ENCODE results near the gene AADAT.
"Not testable (repeated sequence)": the region's sequence is repeated elsewhere in the genome, so short reads cannot be mapped to it uniquely, and the experiment has no call there.

Gene AADAT

GRCh38 chr4:170071196-170071595 is 18.6 kb downstream of the AADAT start:
- DNase-seq (ENCODE audit: insufficient read length, low spot score): no peak
- TF ChIP-seq POU2F2 (IDR thresholded peaks at IDR 0.05; ENCODE audit: low read depth, low read length): no peak
- no peak for TF ChIP-seq PAX5 (IDR thresholded peaks at IDR 0.05; ENCODE audit: insufficient read depth, low read length, severe bottlenecking)
- no peak for TF ChIP-seq TAF1 (IDR thresholded peaks at IDR 0.05; ENCODE audit: low read depth, low read length)
- no peak for TF ChIP-seq SPI1 (IDR thresholded peaks at IDR 0.05; ENCODE audit: low read depth, low read length)
- TF ChIP-seq POLR2A (IDR thresholded peaks at IDR 0.05; ENCODE audit: low read depth, low read length): no peak
- no peak for TF ChIP-seq POLR2AphosphoS5 (IDR thresholded peaks at IDR 0.05; ENCODE audit: low read depth, low read length)
- FAIRE-seq: no peak

- TF ChIP-seq POU2F2 (IDR thresholded peaks at IDR 0.05; ENCODE audit: low read depth, low read length) (no peak), TAF1 (IDR thresholded peaks at IDR 0.05; ENCODE audit: low read depth, low read length) (no peak), POLR2AphosphoS5 (IDR thresholded peaks at IDR 0.05; ENCODE audit: low read depth, low read length) (no peak), POLR2A (IDR thresholded peaks at IDR 0.05; ENCODE audit: low read depth, low read length) (no peak), SPI1 (IDR thresholded peaks at IDR 0.05; ENCODE audit: low read depth, low read length) (no peak), PAX5 (IDR thresholded peaks at IDR 0.05; ENCODE audit: insufficient read depth, low read length, severe bottlenecking) (no peak)
- DNase-seq (ENCODE audit: insufficient read length, low spot score) (no peak), FAIRE-seq (no peak)
These were observed 21.2 kb downstream of the AADAT start for GRCh38 chr4:170068438-170069128.

- DNase-seq (ENCODE audit: insufficient read length, low spot score): no peak
- FAIRE-seq: no peak
These were observed 30.3 kb downstream of the AADAT start for GRCh38 chr4:170059421-170059820.

GRCh38 chr4:170058826-170059225 is 30.9 kb downstream of the AADAT start:
- DNase-seq (ENCODE audit: insufficient read length, low spot score) (no peak), FAIRE-seq (no peak)
- no peak for TF ChIP-seq PAX5 (IDR thresholded peaks at IDR 0.05; ENCODE audit: insufficient read depth, low read length, severe bottlenecking)
- no peak for TF ChIP-seq TAF1 (IDR thresholded peaks at IDR 0.05; ENCODE audit: low read depth, low read length)
- no peak for TF ChIP-seq POU2F2 (IDR thresholded peaks at IDR 0.05; ENCODE audit: low read depth, low read length)
- TF ChIP-seq POLR2AphosphoS5 (IDR thresholded peaks at IDR 0.05; ENCODE audit: low read depth, low read length): no peak
- TF ChIP-seq POLR2A (IDR thresholded peaks at IDR 0.05; ENCODE audit: low read depth, low read length): no peak

More at GRCh38 chr4:170059421-170059820, 30.3 kb downstream of the AADAT start:
- TF ChIP-seq POLR2A (IDR thresholded peaks at IDR 0.05; ENCODE audit: low read depth, low read length) (no peak), PAX5 (IDR thresholded peaks at IDR 0.05; ENCODE audit: insufficient read depth, low read length, severe bottlenecking) (no peak), POLR2AphosphoS5 (IDR thresholded peaks at IDR 0.05; ENCODE audit: low read depth, low read length) (no peak), SPI1 (IDR thresholded peaks at IDR 0.05; ENCODE audit: low read depth, low read length) (no peak), TAF1 (IDR thresholded peaks at IDR 0.05; ENCODE audit: low read depth, low read length) (no peak), POU2F2 (IDR thresholded peaks at IDR 0.05; ENCODE audit: low read depth, low read length) (no peak)

GRCh38 chr4:170057866-170058265 is 31.9 kb downstream of the AADAT start:
- DNase-seq (ENCODE audit: insufficient read length, low spot score): no peak

DNA sequence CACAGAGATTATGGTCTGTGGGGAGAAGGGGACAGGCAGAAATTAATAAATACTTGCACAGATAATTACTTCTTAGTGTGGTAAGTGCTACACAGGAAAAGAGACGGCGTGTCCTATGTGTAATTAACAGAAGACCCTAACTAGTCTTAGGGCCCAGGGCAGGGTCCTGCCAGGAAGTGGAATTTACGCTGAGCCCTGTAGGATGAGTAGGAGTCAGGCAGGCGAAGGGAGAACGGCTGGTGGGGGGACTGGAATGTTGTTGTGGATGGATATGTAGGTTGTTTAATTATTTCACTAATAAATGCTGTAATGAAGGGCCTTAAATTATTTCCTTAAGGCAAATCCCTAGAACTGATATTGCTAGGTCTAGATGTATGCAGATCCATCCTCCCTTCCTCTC is 36.8 kb downstream of the AADAT start:
- TF ChIP-seq POLR2A (IDR thresholded peaks at IDR 0.05; ENCODE audit: low read depth, low read length): no peak
- no peak for TF ChIP-seq TAF1 (IDR thresholded peaks at IDR 0.05; ENCODE audit: low read depth, low read length)
- no peak for TF ChIP-seq POU2F2 (IDR thresholded peaks at IDR 0.05; ENCODE audit: low read depth, low read length)
- TF ChIP-seq PAX5 (IDR thresholded peaks at IDR 0.05; ENCODE audit: insufficient read depth, low read length, severe bottlenecking): no peak
- no peak for TF ChIP-seq POLR2AphosphoS5 (IDR thresholded peaks at IDR 0.05; ENCODE audit: low read depth, low read length)
- TF ChIP-seq SPI1 (IDR thresholded peaks at IDR 0.05; ENCODE audit: low read depth, low read length): no peak
- DNase-seq (ENCODE audit: insufficient read length, low spot score) (no peak), FAIRE-seq (no peak)

More at GRCh38 chr4:170057866-170058265, 31.9 kb downstream of the AADAT start:
- no peak for TF ChIP-seq POLR2A (IDR thresholded peaks at IDR 0.05; ENCODE audit: low read depth, low read length)
- TF ChIP-seq TAF1 (IDR thresholded peaks at IDR 0.05; ENCODE audit: low read depth, low read length): no peak
- FAIRE-seq: no peak

GRCh38 chr4:170051402-170051801 is 38.4 kb downstream of the AADAT start:
- no peak for DNase-seq (ENCODE audit: insufficient read length, low spot score)
- TF ChIP-seq TAF1 (IDR thresholded peaks at IDR 0.05; ENCODE audit: low read depth, low read length) (no peak), POU2F2 (IDR thresholded peaks at IDR 0.05; ENCODE audit: low read depth, low read length) (no peak), SPI1 (IDR thresholded peaks at IDR 0.05; ENCODE audit: low read depth, low read length) (no peak), POLR2AphosphoS5 (IDR thresholded peaks at IDR 0.05; ENCODE audit: low read depth, low read length) (no peak), PAX5 (IDR thresholded peaks at IDR 0.05; ENCODE audit: insufficient read depth, low read length, severe bottlenecking) (no peak), POLR2A (IDR thresholded peaks at IDR 0.05; ENCODE audit: low read depth, low read length) (no peak)
- no peak for FAIRE-seq

GRCh38 chr4:170049766-170050165 is 40.0 kb downstream of the AADAT start:
- FAIRE-seq (no peak), DNase-seq (ENCODE audit: insufficient read length, low spot score) (no peak)
- no peak for TF ChIP-seq PAX5 (IDR thresholded peaks at IDR 0.05; ENCODE audit: insufficient read depth, low read length, severe bottlenecking)
- TF ChIP-seq TAF1 (IDR thresholded peaks at IDR 0.05; ENCODE audit: low read depth, low read length): no peak
- no peak for TF ChIP-seq POU2F2 (IDR thresholded peaks at IDR 0.05; ENCODE audit: low read depth, low read length)
- no peak for TF ChIP-seq SPI1 (IDR thresholded peaks at IDR 0.05; ENCODE audit: low read depth, low read length)
- TF ChIP-seq POLR2A (IDR thresholded peaks at IDR 0.05; ENCODE audit: low read depth, low read length): no peak
- no peak for TF ChIP-seq POLR2AphosphoS5 (IDR thresholded peaks at IDR 0.05; ENCODE audit: low read depth, low read length)

- FAIRE-seq: no peak
- DNase-seq (ENCODE audit: insufficient read length, low spot score): no peak
- TF ChIP-seq POU2F2 (IDR thresholded peaks at IDR 0.05; ENCODE audit: low read depth, low read length) (no peak), TAF1 (IDR thresholded peaks at IDR 0.05; ENCODE audit: low read depth, low read length) (no peak), SPI1 (IDR thresholded peaks at IDR 0.05; ENCODE audit: low read depth, low read length) (no peak), POLR2AphosphoS5 (IDR thresholded peaks at IDR 0.05; ENCODE audit: low read depth, low read length) (no peak)
These were observed 41.9 kb downstream of the AADAT start for GRCh38 chr4:170047771-170048354.

GRCh38 chr4:170046156-170046555 is 43.6 kb downstream of the AADAT start:
- not testable (repeated sequence) for FAIRE-seq; DNase-seq (ENCODE audit: insufficient read length, low spot score)

Data from GM12891 (cell line).